OCI-LY1 (cell line): ENCODE results near the gene PCDH12.

Experiments used
- H2AFZ ChIP-seq: fragments of 200-600 bp; sonication (generic), shearing (Covaris generic); 2 replicates; pipeline ENCODE4 v1.6.0; 2014; ENCODE audit warnings: antibody characterized with exemption, mild to moderate bottlenecking, low read length
- H3F3A ChIP-seq: fragments of 200-600 bp; sonication (generic), shearing (Covaris generic); 2 replicates; pipeline ENCODE4 v1.6.0; 2014; ENCODE audit warnings: mild to moderate bottlenecking, antibody characterized with exemption, low read length, moderate library complexity; ENCODE audit not compliant: insufficient read depth
- H3K27ac ChIP-seq: fragments of 200-600 bp; sonication (generic); 2 replicates; pipeline ENCODE4 v1.5.1; 2014; ENCODE audit warnings: low read length, mixed run types, mild to moderate bottlenecking, low read depth; ENCODE audit not compliant: poor library complexity, severe bottlenecking
- H3K27me3 ChIP-seq: fragments of 200-600 bp; sonication (generic); 2 replicates; pipeline ENCODE4 v1.6.0; 2014; ENCODE audit warnings: antibody characterized with exemption, mild to moderate bottlenecking, low read length, moderate library complexity; ENCODE audit not compliant: insufficient read depth
- H3K36me3 ChIP-seq: fragments of 200-600 bp; sonication (generic); 2 replicates; pipeline ENCODE4 v1.6.1; 2014; ENCODE audit warnings: mild to moderate bottlenecking, antibody characterized with exemption, low read length, moderate library complexity, mixed read lengths; ENCODE audit not compliant: insufficient read depth
- H3K4me1 ChIP-seq: fragments of 200-600 bp; sonication (generic); 2 replicates; pipeline ENCODE4 v1.5.1; 2014; ENCODE audit warnings: mild to moderate bottlenecking, low read length, moderate library complexity; ENCODE audit not compliant: insufficient read depth, severe bottlenecking
- H3K4me2 ChIP-seq: fragments of 200-600 bp; sonication (generic), shearing (Covaris generic); 2 replicates; pipeline ENCODE4 v1.6.1; 2014; ENCODE audit warnings: low read length
- H3K4me3 ChIP-seq: fragments of 200-600 bp; sonication (generic); 2 replicates; pipeline ENCODE4 v1.5.1; 2014; ENCODE audit warnings: low read length, low read depth, mild to moderate bottlenecking, mixed read lengths; ENCODE audit not compliant: poor library complexity, severe bottlenecking
- H3K79me2 ChIP-seq: fragments of 200-600 bp; shearing (Covaris generic); 2 replicates; pipeline ENCODE4 v1.6.1; 2016; ENCODE audit warnings: mixed run types, low read length, mixed read lengths; ENCODE audit not compliant: insufficient read depth
- H3K9ac ChIP-seq: fragments of 200-600 bp; sonication (generic), shearing (Covaris generic); 2 replicates; pipeline ENCODE4 v1.6.1; 2014; ENCODE audit warnings: mild to moderate bottlenecking, low read length, mixed read lengths
- H3K9me2 ChIP-seq: fragments of 200-600 bp; sonication (generic), shearing (Covaris generic); 2 replicates; pipeline ENCODE4 v1.6.1; 2014; ENCODE audit warnings: low read depth, mild to moderate bottlenecking, low read length, mixed read lengths
- H3K9me3 ChIP-seq: fragments of 200-600 bp; shearing (Covaris generic); 2 replicates; pipeline ENCODE4 v1.6.1; 2014; ENCODE audit warnings: low read length, mixed read lengths
- H4K20me1 ChIP-seq: fragments of 200-600 bp; sonication (generic), shearing (Covaris generic); 2 replicates; pipeline ENCODE4 v1.6.0; 2016; ENCODE audit warnings: mild to moderate bottlenecking, low read length; ENCODE audit not compliant: insufficient read depth
- CTCF ChIP-seq: fragments of 200-600 bp; sonication (generic), shearing (Covaris generic); IDR thresholded peaks from 2 replicates; pipeline ENCODE4 v1.5.1; 2017; ENCODE audit warnings: mild to moderate bottlenecking, antibody characterized with exemption, low read length, moderate library complexity, mixed read lengths
- EZH2 ChIP-seq: fragments of 200-600 bp; sonication (generic), shearing (Covaris generic); IDR thresholded peaks from 2 replicates; pipeline ENCODE4 v1.8.0; 2017; ENCODE audit warnings: borderline replicate concordance, mixed run types, mild to moderate bottlenecking, antibody characterized with exemption, low read length, moderate library complexity, mixed read lengths

Gene PCDH12

GRCh38 chr5:141954194-141954593 is 3.8 kb downstream of the PCDH12 start:
- Histone ChIP-seq H3K9ac (no peak overlapping the region), H3K27me3 (no peaks in the 10 kb centered on the region; the same call in 1 of the 2 replicates), H2AFZ (no peak overlapping the region), H3K9me3 (no peaks in the 10 kb centered on the region), H3K4me3 (no peak overlapping the region), H3K9me2 (no peaks in the 10 kb centered on the region), H4K20me1 (no peaks in the 10 kb centered on the region), H3F3A (no peaks in the 10 kb centered on the region), H3K36me3 (no peaks in the 10 kb centered on the region), H3K4me2 (no peak overlapping the region), H3K79me2 (no peaks in the 10 kb centered on the region), H3K4me1 (no peaks in the 10 kb centered on the region), H3K27ac (no peak overlapping the region)
- TF ChIP-seq CTCF (no peak), EZH2 (no peak)

DNA sequence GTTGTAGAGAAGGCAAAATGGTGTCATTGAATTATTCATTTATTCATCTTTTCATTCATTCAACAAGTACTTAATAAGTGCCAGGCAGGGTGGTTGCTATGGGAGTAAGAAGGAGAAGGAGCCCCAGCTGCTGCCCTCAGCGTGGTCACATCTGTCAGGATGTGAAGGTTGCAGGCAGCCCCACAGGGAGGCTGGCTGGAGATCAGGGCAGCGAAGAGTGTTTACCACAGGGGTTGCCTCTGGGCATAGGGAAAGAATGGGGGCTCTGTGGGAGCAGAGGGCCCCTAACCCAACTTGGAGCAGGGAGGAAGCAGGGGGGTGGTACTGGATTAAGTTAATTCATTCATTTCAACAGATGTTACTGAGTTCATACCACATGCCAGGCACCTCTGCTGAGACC is 6.0 kb downstream of the PCDH12 start:
- H3K27me3 ChIP-seq = no peaks in the 10 kb centered on the region; the same call in 1 of the 2 replicates
- H3K36me3 ChIP-seq = no peaks in the 10 kb centered on the region
- H3K4me2 ChIP-seq = no peak overlapping the region
- no peaks in the 10 kb centered on the region for H3K4me1 ChIP-seq
- H3K9ac ChIP-seq = no peak overlapping the region
- H3F3A ChIP-seq = no peaks in the 10 kb centered on the region
- H3K27ac ChIP-seq = no peak overlapping the region
- no peak overlapping the region for H2AFZ ChIP-seq
- H3K4me3 ChIP-seq = no peak overlapping the region
- H4K20me1 ChIP-seq = no peaks in the 10 kb centered on the region
- TF ChIP-seq CTCF (no peak), EZH2 (no peak)
- H3K9me2 ChIP-seq = no peaks in the 10 kb centered on the region
- no peaks in the 10 kb centered on the region for H3K79me2 ChIP-seq
- H3K9me3 ChIP-seq = no peaks in the 10 kb centered on the region

DNA sequence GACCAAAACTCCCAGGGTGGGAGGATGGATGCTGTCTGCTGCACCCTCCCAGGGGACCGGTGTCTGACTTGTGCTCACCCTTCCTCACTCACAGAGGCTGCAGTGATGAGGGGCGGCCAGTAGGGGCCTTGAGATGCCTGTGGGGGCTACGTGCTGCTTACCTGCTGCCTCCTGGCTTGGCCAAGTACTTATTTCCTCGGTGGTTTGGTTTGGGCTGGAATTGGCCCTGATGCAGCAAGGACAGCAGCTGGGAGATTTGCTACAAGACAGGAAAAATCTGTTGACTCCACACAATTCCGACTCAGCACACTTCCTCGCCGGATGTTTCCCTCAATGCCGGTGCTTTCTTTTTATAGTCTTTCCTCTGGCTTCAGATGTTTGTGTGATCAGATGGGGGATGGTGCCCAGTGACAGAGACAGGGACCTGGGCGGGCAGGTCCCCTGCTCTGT is 6.6 kb downstream of the PCDH12 start:
- H3F3A ChIP-seq = no peaks in the 10 kb centered on the region
- no peaks in the 10 kb centered on the region for H3K4me1 ChIP-seq
- TF ChIP-seq CTCF (peak; percentile 72), EZH2 (no peak)
- no peak overlapping the region for H3K4me2 ChIP-seq
- no peaks in the 10 kb centered on the region for H3K9me2 ChIP-seq
- H3K36me3 ChIP-seq = no peaks in the 10 kb centered on the region
- H2AFZ ChIP-seq = no peak overlapping the region
- H4K20me1 ChIP-seq = no peaks in the 10 kb centered on the region
- H3K27me3 ChIP-seq = no peaks in the 10 kb centered on the region; the same call in 1 of the 2 replicates
- no peak overlapping the region for H3K9ac ChIP-seq
- no peaks in the 10 kb centered on the region for H3K79me2 ChIP-seq
- no peaks in the 10 kb centered on the region for H3K9me3 ChIP-seq
- no peak overlapping the region for H3K4me3 ChIP-seq
- H3K27ac ChIP-seq = no peak overlapping the region
